NCI-H2171 (cell line): ENCODE measurements around the gene SYNJ2.

Experiments used
- DNase-seq: peaks from one replicate; lab custom pipeline; 2025; lab: John Stamatoyannopoulos, UW

The SYNJ2 gene

GRCh38 chr6:157998707-157999167 is 17.1 kb downstream of the SYNJ2 start:
- no peak for DNase-seq

GRCh38 chr6:157999168-158000051 is 17.7 kb downstream of the SYNJ2 start:
- DNase-seq = peak; percentile 63

- no peak for DNase-seq
Measured at GRCh38 chr6:158000530-158001307, 19.1 kb downstream of the SYNJ2 start.

GRCh38 chr6:158002249-158002950 is 20.7 kb downstream of the SYNJ2 start:
- no peak for DNase-seq

- DNase-seq = no peak
Measured at GRCh38 chr6:158002951-158003853, 21.5 kb downstream of the SYNJ2 start.

GRCh38 chr6:158003910-158004700 is 22.4 kb downstream of the SYNJ2 start:
- no peak for DNase-seq

GRCh38 chr6:158004701-158005095 is 23.0 kb downstream of the SYNJ2 start:
- DNase-seq = no peak

GRCh38 chr6:158005626-158006180 is 24.0 kb downstream of the SYNJ2 start:
- no peak for DNase-seq

- no peak for DNase-seq
Measured at GRCh38 chr6:158006331-158006730, 24.7 kb downstream of the SYNJ2 start.

GRCh38 chr6:158006821-158007570 is 25.3 kb downstream of the SYNJ2 start:
- no peak for DNase-seq

- DNase-seq = no peak
Measured at GRCh38 chr6:158008864-158009113, 27.1 kb downstream of the SYNJ2 start.

GRCh38 chr6:158009114-158009891 is 27.6 kb downstream of the SYNJ2 start:
- DNase-seq = peak; percentile 84

- no peak for DNase-seq
Measured at GRCh38 chr6:158009935-158010585, 28.4 kb downstream of the SYNJ2 start.

- no peak for DNase-seq
Measured at GRCh38 chr6:158010591-158011477, 29.2 kb downstream of the SYNJ2 start.

- DNase-seq = no peak
Measured at GRCh38 chr6:158011478-158011920, 29.8 kb downstream of the SYNJ2 start.

- DNase-seq = no peak
Measured at GRCh38 chr6:158011980-158012566, 30.4 kb downstream of the SYNJ2 start.
